Measurements from ENCODE around the gene MYO9A.

Gene MYO9A

DNA sequence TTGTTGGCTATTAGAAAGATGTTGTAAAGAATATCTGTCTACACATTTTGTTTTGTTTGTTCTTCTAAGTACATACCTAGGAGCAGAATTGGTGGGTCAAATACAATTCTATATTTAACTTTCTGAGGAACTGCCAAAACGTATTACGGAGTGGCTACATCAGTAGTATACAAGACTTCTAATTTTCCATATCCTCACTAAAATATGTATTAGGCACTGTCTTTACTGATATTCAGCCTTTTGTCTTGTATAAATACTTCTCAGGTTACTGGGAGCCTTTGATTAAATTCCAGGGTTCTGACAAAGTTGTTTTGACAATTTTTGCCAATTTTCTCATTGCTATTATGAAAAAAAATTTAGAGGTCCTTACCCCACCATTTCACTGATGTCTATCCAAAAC, 160.9 kb downstream of the MYO9A start:
- no peak for DNase-seq (ENCODE audit: low spot score)

GRCh38 chr15:71951134-71951533, 166.8 kb downstream of the MYO9A start:
- peak; percentile 11 for DNase-seq (ENCODE audit: low spot score)

- DNase-seq (ENCODE audit: low spot score) = no peak
These were observed 172.9 kb downstream of the MYO9A start for GRCh38 chr15:71945012-71945411.

GRCh38 chr15:71943806-71944205, 174.1 kb downstream of the MYO9A start:
- no peak for DNase-seq (ENCODE audit: low spot score)

GRCh38 chr15:71939981-71940588, 177.9 kb downstream of the MYO9A start:
- no peak for DNase-seq (ENCODE audit: low spot score)

- no peak for DNase-seq (ENCODE audit: low spot score)
These were observed 180.2 kb downstream of the MYO9A start for GRCh38 chr15:71937650-71938311.

- DNase-seq (ENCODE audit: low spot score) = no peak
These were observed 183.5 kb downstream of the MYO9A start for GRCh38 chr15:71934446-71934845.

DNA sequence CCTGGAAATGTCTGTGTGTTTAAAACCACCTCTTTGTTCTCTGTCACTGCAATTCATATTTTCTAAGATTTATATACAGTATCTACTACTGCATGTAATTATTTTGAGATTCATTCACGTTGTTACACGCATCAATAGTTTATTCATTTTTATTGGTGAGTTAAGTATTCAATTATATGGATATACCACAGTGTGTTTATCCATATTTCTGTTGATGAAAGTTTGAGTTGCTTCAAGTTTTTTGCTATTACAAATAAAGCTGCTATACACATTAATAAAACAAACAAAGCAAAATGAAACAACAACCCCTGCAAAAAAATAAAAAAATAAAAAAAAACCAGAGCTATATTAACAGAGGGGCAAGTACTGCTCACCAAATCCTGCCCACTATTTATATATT, 185.3 kb downstream of the MYO9A start:
- DNase-seq (ENCODE audit: low spot score) = no peak

- no peak for DNase-seq (ENCODE audit: low spot score)
These were observed 186.7 kb downstream of the MYO9A start for GRCh38 chr15:71931261-71931660.

- DNase-seq (ENCODE audit: low spot score) = no peak
These were observed 192.8 kb downstream of the MYO9A start for GRCh38 chr15:71925145-71925544.

GRCh38 chr15:71921191-71921590, 196.8 kb downstream of the MYO9A start:
- peak; percentile 5 for DNase-seq (ENCODE audit: low spot score)

DNA sequence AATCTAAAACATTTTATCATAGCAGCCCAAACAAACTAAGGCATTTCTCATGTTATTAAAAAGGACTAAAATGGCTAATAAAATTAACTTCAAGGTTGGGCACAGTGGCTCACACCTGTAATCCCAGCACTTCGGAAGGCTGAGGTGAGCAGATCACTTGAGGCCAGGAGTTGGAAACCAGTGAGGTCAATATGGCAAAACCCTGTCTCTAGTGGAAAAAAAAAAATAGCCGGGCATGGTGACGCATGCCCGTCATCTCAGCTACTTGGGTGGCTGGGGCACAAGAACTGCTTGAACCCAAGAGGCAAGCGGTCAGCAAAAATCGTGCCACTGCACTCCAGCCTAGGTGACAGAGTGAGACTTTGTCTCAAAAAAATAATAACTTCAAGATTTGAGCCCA, 197.4 kb downstream of the MYO9A start:
- DNase-seq (ENCODE audit: low spot score) = no peak

GRCh38 chr15:71916834-71917233, 201.1 kb downstream of the MYO9A start:
- no peak for DNase-seq (ENCODE audit: low spot score)

GRCh38 chr15:71914092-71914491, 203.9 kb downstream of the MYO9A start:
- DNase-seq (ENCODE audit: low spot score) = no peak

DNA sequence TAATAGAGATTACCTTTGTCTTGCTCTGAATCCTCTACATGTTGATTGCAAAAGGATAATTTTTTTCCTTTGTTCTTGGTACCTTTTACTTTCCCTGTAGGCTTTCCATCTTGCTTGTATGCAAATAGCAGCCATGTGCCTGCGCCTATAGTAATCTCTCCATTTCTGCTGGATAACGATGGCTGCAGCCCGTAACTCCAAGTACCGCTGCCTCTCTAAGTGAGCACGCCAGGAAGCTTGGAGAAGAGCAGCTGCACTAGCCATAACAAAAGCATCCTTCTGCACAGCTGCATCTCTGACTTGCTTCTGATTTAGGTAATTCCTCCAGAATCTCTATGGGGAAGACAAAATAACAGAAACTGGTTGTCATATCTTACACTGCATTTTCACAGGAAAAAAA, 218.3 kb downstream of the MYO9A start:
- no peak for DNase-seq (ENCODE audit: low spot score)

- DNase-seq (ENCODE audit: low spot score) = peak; percentile 0
These were observed 224.3 kb downstream of the MYO9A start for GRCh38 chr15:71893691-71894090.

DNA sequence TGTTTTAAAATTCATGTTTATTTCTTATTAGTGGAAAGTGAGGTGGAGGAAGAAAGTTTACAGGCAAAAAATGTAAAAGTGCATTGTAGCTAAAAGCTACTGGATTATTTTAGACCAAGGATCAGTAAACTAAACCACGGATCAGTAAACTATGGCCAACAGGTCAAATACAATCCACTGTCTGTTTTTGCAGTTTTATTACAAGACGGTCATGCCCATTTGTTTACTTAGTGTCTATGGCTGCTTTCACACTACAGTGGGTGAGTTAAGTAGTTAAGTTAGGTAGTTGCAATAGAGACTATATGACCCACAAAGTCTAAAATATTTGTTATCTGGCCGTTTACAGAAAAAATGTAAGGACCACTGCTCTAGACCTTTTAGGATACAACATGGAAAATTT, 225.6 kb downstream of the MYO9A start:
- no peak for DNase-seq (ENCODE audit: low spot score)

- DNase-seq (ENCODE audit: low spot score) = no peak
These were observed 226.9 kb downstream of the MYO9A start for GRCh38 chr15:71891026-71891425.

- DNase-seq (ENCODE audit: low spot score) = no peak
These were observed 228.0 kb downstream of the MYO9A start for GRCh38 chr15:71889947-71890346.

GRCh38 chr15:71889385-71889784, 228.6 kb downstream of the MYO9A start:
- DNase-seq (ENCODE audit: low spot score) = no peak

GRCh38 chr15:71888797-71889196, 229.2 kb downstream of the MYO9A start:
- DNase-seq (ENCODE audit: low spot score) = no peak

- DNase-seq (ENCODE audit: low spot score) = no peak
These were observed 232.6 kb downstream of the MYO9A start for GRCh38 chr15:71885390-71885789.

DNA sequence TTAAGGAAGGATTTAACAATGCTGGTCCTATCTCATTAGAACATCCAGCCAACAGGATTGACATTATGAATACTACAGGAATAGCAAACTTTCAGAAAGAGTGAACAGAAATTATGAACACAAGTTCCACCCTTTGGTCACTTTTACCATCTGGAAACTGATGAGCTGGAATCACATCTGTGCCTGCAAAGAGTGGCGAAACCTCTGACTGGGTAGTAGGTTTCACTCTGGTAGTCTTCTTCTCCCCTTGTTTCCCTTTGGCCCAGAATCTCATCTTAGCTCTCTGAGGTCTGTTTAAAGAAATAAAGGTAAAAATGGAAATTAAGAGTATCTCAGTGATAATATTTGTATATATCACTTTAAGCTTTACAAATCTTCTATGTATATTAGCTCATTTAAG, 234.5 kb downstream of the MYO9A start:
- no peak for DNase-seq (ENCODE audit: low spot score)

GRCh38 chr15:71880276-71880675, 237.7 kb downstream of the MYO9A start:
- no peak for DNase-seq (ENCODE audit: low spot score)

All from hepatic stellate cell (primary cell).